ENCODE results near the gene CPVL. TPM values are rescaled to one million over a fixed set of nuclear protein-coding genes. Genes with fewer than 3 reads are reported as not detected.
"Not testable (repeated sequence)": the region's sequence is repeated elsewhere in the genome, so short reads cannot be mapped to it uniquely, and the experiment has no call there.

Gene CPVL
- total RNA-seq, 1 donor from 2014 or later, result 0.40 TPM

DNA sequence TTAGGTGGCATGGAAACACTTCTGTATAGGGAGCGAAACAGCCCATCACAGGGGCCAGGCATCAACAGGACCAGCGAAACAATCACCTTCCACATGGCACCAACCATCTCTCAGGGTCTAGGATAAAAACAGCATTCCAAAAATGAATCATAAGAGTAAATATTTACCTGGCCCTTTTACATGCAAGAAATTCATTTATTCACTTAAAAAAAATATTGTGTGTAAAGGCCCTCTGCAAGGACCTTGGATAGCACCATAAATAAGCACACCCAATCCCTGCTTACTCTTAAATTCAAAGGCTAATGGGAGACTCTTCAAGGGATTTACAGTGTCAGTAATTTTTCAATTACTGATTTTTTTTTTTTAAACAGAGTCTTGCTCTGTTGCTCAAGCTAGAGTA, 25.4 kb downstream of the CPVL start:
- no peak for DNase-seq (ENCODE audit: low read depth in 2 of 2)

- no peak for DNase-seq (ENCODE audit: low read depth in 2 of 2)
Measured at GRCh38 chr7:29119538-29119937, 26.8 kb downstream of the CPVL start.

DNA sequence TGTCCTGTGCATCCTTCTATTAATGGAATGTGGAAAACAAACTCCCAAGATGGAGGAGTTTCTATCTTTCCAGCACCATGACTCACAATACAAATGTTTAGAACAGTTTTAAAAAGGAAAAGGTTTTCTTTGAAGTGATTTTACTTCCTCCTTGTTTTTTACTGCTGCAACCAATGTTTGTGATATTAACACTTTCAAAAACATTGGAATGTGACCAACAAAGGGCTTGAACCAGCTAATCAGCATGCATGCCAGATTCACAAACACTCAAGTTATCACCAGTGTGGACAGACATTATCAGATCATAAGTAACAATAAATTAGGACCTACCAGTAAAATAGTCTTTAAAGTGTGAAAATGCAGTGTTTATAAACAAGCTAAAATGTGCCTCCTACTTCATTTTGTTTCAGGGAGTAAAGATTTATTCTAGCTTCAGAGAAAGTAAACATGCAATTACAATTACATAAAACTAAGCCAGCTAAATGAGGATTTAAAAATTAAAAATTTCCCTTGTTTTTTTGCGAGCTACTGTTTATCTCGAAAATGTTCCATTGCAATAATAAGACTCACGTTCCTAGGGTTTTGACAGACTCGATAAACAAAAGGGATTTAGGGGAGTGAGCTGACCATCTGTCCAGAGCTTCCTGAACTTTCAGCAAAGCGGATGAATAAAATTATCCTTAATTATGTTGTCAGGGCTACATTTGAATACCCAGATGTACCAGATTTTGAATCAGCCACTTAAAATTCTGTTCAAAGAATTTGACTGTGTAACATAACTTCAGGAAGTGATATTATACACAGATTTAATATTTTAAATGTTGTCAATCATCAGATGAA, 29.8 kb downstream of the CPVL start:
- DNase-seq (ENCODE audit: low read depth in 2 of 2), result peak; percentile 29 to 41

DNA sequence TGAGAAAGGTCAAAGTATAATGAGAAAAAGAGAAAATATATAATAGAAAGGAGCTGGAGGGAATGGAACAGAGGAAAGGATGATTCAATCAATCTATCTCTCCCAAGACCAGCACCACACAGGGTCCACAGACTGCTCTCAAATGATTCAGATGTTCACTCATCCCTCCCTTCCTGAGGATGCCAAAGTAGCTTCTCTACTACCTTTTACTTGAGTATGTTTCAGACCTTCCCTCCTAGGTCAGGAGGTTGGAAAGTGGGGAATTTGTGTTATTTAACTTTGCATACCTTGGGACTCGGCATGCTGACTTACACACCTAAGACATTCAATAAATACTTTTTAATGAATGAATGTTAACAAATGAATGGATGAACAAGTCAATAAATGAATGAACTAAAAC, 30.6 kb downstream of the CPVL start:
- DNase-seq (ENCODE audit: low read depth in 2 of 2), result no peak

- no peak for DNase-seq (ENCODE audit: low read depth in 2 of 2)
Measured at GRCh38 chr7:29115130-29115687, 31.1 kb downstream of the CPVL start.

GRCh38 chr7:29114266-29114665, 32.1 kb downstream of the CPVL start:
- DNase-seq (ENCODE audit: low read depth in 2 of 2), result not testable (repeated sequence)

GRCh38 chr7:29113384-29114102, 32.8 kb downstream of the CPVL start:
- DNase-seq (ENCODE audit: low read depth in 2 of 2), result peak in 1 of 2 donors; percentile 44

DNA sequence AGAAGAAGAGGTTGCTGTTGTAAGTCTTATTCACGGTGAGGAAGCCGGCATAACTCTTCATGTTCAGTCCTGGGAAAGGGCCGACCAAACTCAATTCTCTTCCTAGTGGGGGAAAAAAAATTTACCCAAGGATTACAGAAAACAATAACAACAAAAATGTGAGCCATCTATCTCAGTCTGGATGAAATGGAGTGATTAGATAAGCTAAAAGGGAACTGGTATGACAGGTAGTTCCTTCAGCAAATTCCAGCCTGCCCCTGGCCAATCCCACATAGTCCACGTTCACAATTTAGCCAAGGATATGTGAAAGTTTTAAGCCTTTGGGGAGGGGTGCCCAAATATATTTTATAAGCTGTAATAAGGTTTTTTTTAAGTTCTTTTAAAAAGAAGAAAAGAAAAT, 33.6 kb downstream of the CPVL start:
- DNase-seq (ENCODE audit: low read depth in 2 of 2), result no peak

GRCh38 chr7:29109899-29110298, 36.4 kb downstream of the CPVL start:
- no peak for DNase-seq (ENCODE audit: low read depth in 2 of 2)

GRCh38 chr7:29109358-29109757, 37.0 kb downstream of the CPVL start:
- no peak for DNase-seq (ENCODE audit: low read depth in 2 of 2)

DNA sequence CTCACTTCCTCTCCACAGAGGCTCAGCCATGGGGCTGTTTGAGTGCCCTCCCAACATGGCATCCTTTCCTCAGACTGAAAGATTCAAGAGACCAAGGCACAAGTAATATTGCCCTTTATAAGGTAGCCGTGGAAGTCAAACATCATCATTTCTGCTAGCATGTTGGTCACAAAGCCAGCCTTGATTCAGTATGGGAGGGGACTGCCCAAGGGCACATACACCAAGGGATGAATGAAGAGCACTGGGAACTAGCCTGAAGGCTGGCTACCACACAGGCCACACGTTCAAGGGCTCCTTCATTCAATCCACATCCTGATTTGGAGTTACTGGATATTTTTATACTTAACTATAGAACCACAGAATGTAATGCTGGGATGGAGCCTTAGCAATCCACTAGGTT, 39.3 kb downstream of the CPVL start:
- no peak for DNase-seq (ENCODE audit: low read depth in 2 of 2)

DNA sequence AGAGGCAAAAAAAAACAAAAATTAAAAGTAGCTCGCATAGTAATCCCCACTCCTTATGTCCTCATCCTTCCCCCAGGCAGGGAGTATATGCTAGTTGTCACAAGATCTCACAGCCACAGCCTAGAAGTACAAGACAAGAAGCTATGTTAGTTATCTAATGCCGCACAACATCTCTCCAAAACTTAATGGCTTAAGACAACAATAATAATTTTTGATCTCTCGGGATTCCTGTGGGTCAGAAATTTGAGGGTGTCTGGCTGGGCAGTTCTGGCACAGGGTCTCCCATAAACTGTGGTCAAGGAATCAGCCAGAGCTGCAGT, 39.7 kb downstream of the CPVL start:
- DNase-seq (ENCODE audit: low read depth in 2 of 2), result no peak

DNA sequence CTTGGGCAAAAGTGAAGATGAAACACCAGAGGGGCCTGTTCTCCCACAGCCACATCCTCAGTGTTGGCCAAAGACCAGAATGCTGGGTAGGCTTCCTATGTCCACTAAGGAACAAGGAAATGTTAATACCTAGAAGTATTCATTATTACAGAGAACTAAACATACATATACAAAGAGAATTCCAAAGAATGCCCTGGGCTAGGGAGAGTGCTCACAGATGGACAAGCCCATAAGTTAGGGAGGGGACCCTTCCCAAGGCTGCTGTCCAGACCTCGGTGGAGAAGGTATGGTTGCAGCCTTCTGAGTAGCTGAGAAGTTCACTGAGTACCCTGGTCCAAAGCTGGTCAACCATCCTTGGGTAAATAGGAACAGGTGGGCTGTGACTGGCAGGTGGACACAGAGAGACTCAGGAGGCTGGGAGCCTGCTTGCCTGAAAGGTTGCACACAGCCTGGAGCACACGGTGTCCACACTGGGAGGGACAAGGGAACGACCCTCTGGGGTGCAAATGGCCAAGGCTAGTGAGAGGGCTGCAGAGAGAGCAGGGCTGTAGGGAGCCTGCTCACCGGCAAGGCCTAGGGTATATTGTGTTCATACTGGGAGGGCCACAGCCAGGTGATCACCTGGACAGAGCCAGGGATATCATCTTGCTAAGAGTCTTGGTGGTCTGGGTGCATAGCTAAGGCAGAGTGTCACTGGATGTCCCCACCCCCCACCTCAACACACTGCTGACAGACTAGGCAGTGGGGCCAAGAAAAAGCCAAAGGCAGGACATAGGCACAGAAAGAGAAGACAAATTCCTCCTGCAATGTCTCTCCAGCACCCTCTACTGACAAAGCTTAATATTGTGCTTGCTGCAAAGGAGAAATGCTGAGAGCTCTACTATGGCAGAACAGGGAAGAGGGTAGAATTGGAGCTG, 40.3 kb downstream of the CPVL start:
- peak; percentile 72 to 83 for DNase-seq (ENCODE audit: low read depth in 2 of 2)

GRCh38 chr7:29105191-29105590, 41.1 kb downstream of the CPVL start:
- no peak for DNase-seq (ENCODE audit: low read depth in 2 of 2)

GRCh38 chr7:29102558-29103151, 43.7 kb downstream of the CPVL start:
- DNase-seq (ENCODE audit: low read depth in 2 of 2), result peak; percentile 72 to 79

- no peak for DNase-seq (ENCODE audit: low read depth in 2 of 2)
Measured at GRCh38 chr7:29100924-29101323, 45.4 kb downstream of the CPVL start.

DNA sequence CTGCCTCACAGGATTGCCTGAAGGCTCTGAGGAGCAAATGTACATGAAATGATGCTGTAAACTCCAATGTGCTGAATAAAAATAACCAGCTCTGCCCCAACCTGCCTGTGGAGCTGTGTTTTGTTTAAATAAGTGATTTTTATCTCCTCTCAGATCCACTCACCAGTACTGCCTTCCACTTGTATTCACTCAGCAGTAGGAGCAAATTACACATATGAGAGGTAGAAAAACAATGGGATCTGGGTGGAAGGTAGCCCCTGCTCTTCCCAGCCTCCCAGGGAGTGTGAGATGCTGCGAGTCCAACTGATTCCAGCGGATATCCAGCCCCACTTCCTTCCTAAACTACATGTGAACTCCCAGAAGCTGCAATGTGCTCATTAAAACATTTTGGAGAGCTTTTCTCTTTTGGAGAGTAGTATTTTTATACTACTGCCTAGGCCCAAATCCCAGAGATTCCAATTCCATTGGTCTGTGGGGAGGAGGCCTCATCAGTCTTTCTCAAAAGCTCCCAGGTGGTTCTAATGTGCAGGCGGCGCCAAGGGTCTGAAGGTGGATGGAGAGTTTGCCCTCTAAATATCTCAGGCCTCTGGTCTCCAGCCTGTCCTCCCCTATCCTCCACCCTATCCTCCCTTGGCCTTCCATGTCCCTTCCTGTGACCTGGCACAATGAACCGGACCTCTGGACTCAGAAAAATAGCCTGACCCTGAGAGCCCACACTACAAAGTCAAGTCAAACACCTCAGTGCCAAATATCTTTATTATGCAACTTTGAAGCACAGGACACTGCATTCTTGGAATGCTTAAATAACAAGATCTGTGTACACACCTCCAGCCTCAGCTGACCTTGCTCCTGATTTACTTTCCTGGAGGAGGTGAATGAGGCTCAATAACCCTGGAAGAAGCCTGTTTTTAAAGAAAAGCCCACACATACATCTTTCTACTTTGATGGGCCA, 46.2 kb downstream of the CPVL start:
- peak in 1 of 2 donors; percentile 93 for DNase-seq (ENCODE audit: low read depth in 2 of 2)

- no peak for DNase-seq (ENCODE audit: low read depth in 2 of 2)
Measured at GRCh38 chr7:29096446-29096730, 49.9 kb downstream of the CPVL start.

DNA sequence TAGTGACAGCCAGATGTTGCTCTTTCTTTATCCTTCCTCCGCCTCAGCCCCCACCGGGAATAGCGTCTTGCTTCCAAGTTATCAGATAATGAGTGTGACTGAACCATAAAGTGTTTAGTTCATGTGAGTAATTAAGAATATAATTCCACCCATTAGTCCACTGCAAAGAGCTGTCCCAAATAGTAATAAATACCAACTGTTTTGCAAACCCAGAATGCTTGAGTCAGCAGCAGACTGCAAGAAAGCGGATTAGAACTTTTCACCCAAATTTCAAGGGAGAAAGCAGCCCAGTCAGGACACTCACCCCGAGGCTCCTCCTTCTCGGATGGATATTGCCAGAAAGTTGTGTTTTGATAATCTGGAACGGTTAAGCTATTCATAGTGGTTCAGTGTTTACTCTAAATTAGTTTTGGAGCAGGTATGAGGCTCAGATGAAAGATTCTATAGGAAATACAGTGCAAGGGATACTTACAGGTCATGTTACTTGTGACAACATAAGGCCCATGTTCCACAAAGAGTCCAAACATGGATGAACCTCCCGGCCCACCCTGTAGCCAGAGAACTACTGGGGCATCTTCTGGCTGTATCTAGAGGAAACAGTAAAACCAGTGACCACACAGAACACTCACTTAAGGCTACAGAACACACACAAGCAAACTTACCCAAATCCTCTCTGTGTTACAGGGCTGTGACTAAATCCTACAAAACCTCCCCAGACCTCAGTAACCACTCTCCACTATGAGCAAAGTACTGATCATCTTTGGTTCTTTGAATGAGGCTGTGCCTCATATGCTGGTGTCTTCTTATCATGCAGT, 50.5 kb downstream of the CPVL start:
- no peak for DNase-seq (ENCODE audit: low read depth in 2 of 2)
